Stimulated activated naive B cell treated with anti-CD40 and anti-IgM and Interleukin-4, amounts not matched to agents 10 μg/mL and 1 μg/mL and 100 μg/mL, for 72 hours (primary cell): ENCODE results near the gene RXRG.
A peak's percentile ranks its signal among the peaks of the same experiment; 100 is the strongest.

Source experiments
- ATAC-seq, 2 donors: fragments of 150-1000 bp; cut with Tn5 transposase; replicated peaks; 2 replicates each; pipeline ENCODE4 v1.10.0; 2021; ENCODE audit warnings: moderate library complexity in 1 of 2
- DNase-seq: peaks from one replicate; pipeline ENCODE4 v3.0.0; 2021
- H3K27ac Mint-ChIP-seq: one replicate; pipeline ENCODE4 v1.8.0; 2022; ENCODE audit warnings: mild to moderate bottlenecking, mixed read lengths
- H3K27me3 Mint-ChIP-seq, 2 donors: one replicate each; pipeline ENCODE4 v1.8.0; 2022; ENCODE audit warnings: mixed read lengths in 2 of 2
- H3K36me3 Mint-ChIP-seq, 2 donors: one replicate each; pipeline ENCODE4 v1.8.0; 2022; ENCODE audit warnings: mixed read lengths in 2 of 2, mild to moderate bottlenecking in 1 of 2
- H3K4me1 Mint-ChIP-seq, 2 donors: one replicate each; pipeline ENCODE4 v1.8.0; 2022; ENCODE audit warnings: mixed read lengths in 2 of 2, mild to moderate bottlenecking in 1 of 2
- H3K4me3 Mint-ChIP-seq, 2 donors: one replicate each; pipeline ENCODE4 v1.8.0; 2022; ENCODE audit warnings: mild to moderate bottlenecking in 2 of 2, mixed read lengths in 2 of 2, moderate library complexity in 1 of 2
- H3K9me3 Mint-ChIP-seq, 2 donors: one replicate each; pipeline ENCODE4 v1.8.0; 2022; ENCODE audit warnings: mixed read lengths in 2 of 2, mild to moderate bottlenecking in 1 of 2

The RXRG gene

GRCh38 chr1:165355977-165356811 is 88.7 kb downstream of the RXRG start, which contains the start of gene LMX1A:
LMX1A (minus strand) TSS chr1:165356715; CDS start chr1:165355559, 1,156 bp downstream.
- DNase-seq (no peak), ATAC-seq (no peak)
- H3K27ac Mint-ChIP-seq: peak within 1 kb of the TSS; percentile 25
- peaks cover 76 to 91% of the 10 kb centered on the region in 2 donors for H3K27me3 Mint-ChIP-seq
- no peaks in the 10 kb centered on the region for H3K9me3 Mint-ChIP-seq
- peak within 1 kb of the TSS in 1 of 2 donors; percentile 54 for H3K4me3 Mint-ChIP-seq
- no peaks in the 10 kb centered on the region for H3K36me3 Mint-ChIP-seq
- peaks cover 12 to 25% of the 10 kb centered on the region in 2 donors for H3K4me1 Mint-ChIP-seq

GRCh38 chr1:165355139-165355976 is 89.6 kb downstream of the RXRG start:
- ATAC-seq (no peak), DNase-seq (no peak)
- Mint-ChIP-seq H3K4me1 (peaks cover 12 to 25% of the 10 kb centered on the region in 2 donors), H3K27me3 (peaks cover 71 to 93% of the 10 kb centered on the region in 2 donors), H3K9me3 (no peaks in the 10 kb centered on the region), H3K36me3 (no peaks in the 10 kb centered on the region), H3K4me3 (peak overlapping the region; percentile 54 to 74), H3K27ac (peak overlapping the region; percentile 91)

GRCh38 chr1:165354739-165355138 is 90.2 kb downstream of the RXRG start:
- no peaks in the 10 kb centered on the region for H3K36me3 Mint-ChIP-seq
- ATAC-seq: no peak
- no peak overlapping the region for H3K4me3 Mint-ChIP-seq
- no peak for DNase-seq
- peaks cover 12 to 25% of the 10 kb centered on the region in 2 donors for H3K4me1 Mint-ChIP-seq
- peaks cover 64 to 87% of the 10 kb centered on the region in 2 donors for H3K27me3 Mint-ChIP-seq
- peak overlapping the region; percentile 91 for H3K27ac Mint-ChIP-seq
- H3K9me3 Mint-ChIP-seq: no peaks in the 10 kb centered on the region

GRCh38 chr1:165353731-165354671 is 90.9 kb downstream of the RXRG start:
- H3K9me3 Mint-ChIP-seq: no peaks in the 10 kb centered on the region
- no peak for DNase-seq
- H3K4me1 Mint-ChIP-seq: peaks cover 12 to 25% of the 10 kb centered on the region in 2 donors
- H3K36me3 Mint-ChIP-seq: no peaks in the 10 kb centered on the region
- H3K27me3 Mint-ChIP-seq: peaks cover 69 to 87% of the 10 kb centered on the region in 2 donors
- no peak for ATAC-seq
- peak overlapping the region; percentile 39 to 56 for H3K4me3 Mint-ChIP-seq
- peak overlapping the region; percentile 85 for H3K27ac Mint-ChIP-seq

DNA sequence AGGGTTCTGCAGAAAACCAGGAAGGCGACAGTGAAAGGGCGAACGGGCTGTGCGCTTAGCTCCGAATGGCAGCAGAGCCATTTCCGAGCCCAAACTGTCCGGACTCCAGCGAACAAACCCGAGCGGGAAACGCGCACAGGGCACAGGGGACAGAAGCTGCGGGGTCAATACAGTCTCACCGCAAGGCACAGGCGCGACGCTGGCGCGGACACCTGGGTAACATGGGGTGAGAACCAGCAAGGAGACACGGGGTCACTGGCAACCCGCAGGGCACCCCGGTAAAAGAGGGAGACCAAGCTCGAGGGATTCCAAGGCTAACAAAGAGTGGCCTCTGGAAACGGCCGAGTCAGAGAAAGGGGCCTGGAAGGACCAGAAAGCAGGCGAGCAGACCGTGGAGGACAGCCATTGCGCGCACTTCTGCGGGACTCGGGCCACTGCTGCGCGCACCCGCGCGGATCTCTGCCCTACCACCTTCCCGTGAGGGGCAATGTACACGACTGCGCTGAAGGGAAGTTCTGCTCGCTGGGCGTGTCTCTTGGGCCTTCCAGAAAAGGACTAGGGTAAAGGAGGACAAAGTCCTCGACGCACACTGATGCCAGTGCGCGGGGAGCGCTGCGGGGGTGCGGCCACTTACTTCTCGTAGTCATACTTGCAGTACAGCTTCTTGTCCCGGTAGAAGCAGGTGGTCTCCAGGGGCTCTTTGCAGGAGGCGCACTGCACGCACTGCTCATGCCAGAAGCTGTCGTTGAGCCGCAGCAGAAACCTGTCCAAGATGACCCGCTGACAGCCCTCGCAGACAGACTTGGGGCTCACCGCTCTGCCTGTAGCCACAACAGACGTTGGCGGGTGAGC is 92.3 kb downstream of the RXRG start:
- no peak for ATAC-seq
- peak overlapping the region; percentile 91 for H3K27ac Mint-ChIP-seq
- no peak overlapping the region for H3K4me3 Mint-ChIP-seq
- H3K9me3 Mint-ChIP-seq: no peaks in the 10 kb centered on the region
- peaks cover 12 to 25% of the 10 kb centered on the region in 2 donors for H3K4me1 Mint-ChIP-seq
- peaks cover 65 to 89% of the 10 kb centered on the region in 2 donors for H3K27me3 Mint-ChIP-seq
- no peaks in the 10 kb centered on the region for H3K36me3 Mint-ChIP-seq
- no peak for DNase-seq

DNA sequence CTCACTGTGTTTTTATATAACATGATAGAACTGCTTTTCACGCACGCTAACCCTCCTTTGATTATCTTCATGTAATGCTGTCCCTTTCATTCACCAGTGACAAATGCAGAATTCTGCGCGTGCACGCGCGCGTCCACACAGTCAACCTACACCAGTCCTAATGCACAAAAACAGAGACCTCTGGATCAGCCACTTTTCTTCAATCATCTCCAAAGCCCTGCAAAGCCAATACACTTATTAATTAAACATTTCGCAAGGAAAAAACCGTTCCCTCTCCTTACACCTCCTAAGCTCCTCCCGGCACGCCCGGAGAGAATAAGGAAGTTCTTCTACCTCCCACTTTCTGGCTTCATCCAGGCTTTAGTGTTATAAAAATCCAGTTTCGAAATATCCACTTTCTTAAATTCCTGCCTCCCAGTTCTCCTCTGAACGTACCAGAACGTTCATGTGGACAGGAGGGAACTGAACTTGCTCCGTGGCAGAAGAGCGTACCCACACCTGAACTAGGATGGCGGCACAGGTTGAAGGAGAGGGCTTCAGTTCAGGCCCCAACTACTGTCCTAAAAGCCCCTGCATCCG is 93.0 kb downstream of the RXRG start:
- Mint-ChIP-seq H3K4me1 (peaks cover 12 to 25% of the 10 kb centered on the region in 2 donors), H3K27ac (peak overlapping the region; percentile 91), H3K4me3 (peak overlapping the region in 1 of 2 donors; percentile 8), H3K9me3 (no peaks in the 10 kb centered on the region), H3K36me3 (no peaks in the 10 kb centered on the region), H3K27me3 (peaks cover 65 to 89% of the 10 kb centered on the region in 2 donors)
- no peak for ATAC-seq
- DNase-seq: no peak
